ENCODE results near the gene FZD1. TPM values are rescaled to one million over a fixed set of nuclear protein-coding genes. Genes with fewer than 3 reads are reported as not detected.

FZD1 gene
- total and polyA plus RNA-seq, 4 donors, result 4.1 to 55.8 (median 11.7) TPM

DNA sequence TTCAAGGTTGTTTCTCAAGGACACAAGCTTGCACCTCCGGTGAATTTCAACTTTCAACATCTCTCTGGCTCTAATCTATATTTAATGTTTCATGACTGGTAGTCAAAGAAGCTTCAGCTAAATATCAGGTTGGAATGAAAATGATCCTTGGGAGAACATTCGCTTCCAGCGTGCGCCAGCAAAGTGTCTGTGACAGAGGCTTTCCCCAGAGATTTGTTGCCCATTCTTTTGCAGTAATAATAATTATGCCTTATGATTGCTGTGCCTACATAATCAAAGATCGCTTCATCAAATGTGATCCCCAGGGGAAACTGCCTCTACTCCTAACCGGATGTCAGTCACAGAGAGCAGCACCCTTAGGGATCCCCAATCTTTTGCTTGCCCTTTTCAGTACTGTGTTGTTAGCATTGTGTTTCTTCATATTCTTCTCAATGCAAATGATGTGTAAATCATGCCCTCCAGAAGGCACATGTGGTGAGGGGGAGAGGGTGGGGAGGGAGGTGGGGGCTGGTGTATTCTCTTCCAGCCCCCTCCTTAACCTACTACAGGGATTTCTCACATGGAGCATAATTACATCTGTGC, 30.5 kb downstream of the FZD1 start:
- 76 to 80% methylated on average over 6 of the region's 6 CpGs for WGBS, 2 donors
- ATAC-seq (ENCODE audit: insufficient read depth, low FRiP score) (no peak), DNase-seq (peak in 1 of 3 donors; percentile 28)
- Histone ChIP-seq H3K9ac (ENCODE audit: insufficient read depth in 1 of 2, low read length in 2 of 2) (no peak overlapping the region), H3K27ac (ENCODE audit: low read depth in 1 of 2, low read length in 1 of 2) (no peak overlapping the region), H3K4me1 (ENCODE audit: control insufficient read depth in 5 of 5, insufficient read depth in 5 of 5, low read length in 5 of 5) (peaks cover 0 to 12% (median 0%) of the 10 kb centered on the region in 5 donors), H3K36me3 (ENCODE audit: control insufficient read depth in 4 of 4, insufficient read depth in 4 of 4, low read length in 4 of 4) (no peaks in the 10 kb centered on the region), H3K9me3 (ENCODE audit: control insufficient read depth in 4 of 4, insufficient read depth in 3 of 4, low read length in 3 of 4) (no peaks in the 10 kb centered on the region), H3K4me3 (no peak overlapping the region), H3K27me3 (ENCODE audit: control insufficient read depth in 3 of 3, insufficient read depth in 3 of 3, low read length in 2 of 3) (no peaks in the 10 kb centered on the region)
- TF ChIP-seq, protein P1, sequence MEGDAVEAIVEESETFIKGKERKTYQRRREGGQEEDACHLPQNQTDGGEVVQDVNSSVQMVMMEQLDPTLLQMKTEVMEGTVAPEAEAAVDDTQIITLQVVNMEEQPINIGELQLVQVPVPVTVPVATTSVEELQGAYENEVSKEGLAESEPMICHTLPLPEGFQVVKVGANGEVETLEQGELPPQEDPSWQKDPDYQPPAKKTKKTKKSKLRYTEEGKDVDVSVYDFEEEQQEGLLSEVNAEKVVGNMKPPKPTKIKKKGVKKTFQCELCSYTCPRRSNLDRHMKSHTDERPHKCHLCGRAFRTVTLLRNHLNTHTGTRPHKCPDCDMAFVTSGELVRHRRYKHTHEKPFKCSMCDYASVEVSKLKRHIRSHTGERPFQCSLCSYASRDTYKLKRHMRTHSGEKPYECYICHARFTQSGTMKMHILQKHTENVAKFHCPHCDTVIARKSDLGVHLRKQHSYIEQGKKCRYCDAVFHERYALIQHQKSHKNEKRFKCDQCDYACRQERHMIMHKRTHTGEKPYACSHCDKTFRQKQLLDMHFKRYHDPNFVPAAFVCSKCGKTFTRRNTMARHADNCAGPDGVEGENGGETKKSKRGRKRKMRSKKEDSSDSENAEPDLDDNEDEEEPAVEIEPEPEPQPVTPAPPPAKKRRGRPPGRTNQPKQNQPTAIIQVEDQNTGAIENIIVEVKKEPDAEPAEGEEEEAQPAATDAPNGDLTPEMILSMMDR (IDR thresholded peaks at IDR 0.05; ENCODE audit: control extremely low read depth, extremely low read depth), result no peak

GRCh38 chr7:91295576-91295975, 31.3 kb downstream of the FZD1 start:
- ATAC-seq (ENCODE audit: insufficient read depth, low FRiP score) (no peak), DNase-seq (no peak)
- Histone ChIP-seq H3K27ac (ENCODE audit: low read depth in 1 of 2, low read length in 1 of 2) (no peak overlapping the region), H3K9me3 (ENCODE audit: control insufficient read depth in 4 of 4, insufficient read depth in 3 of 4, low read length in 3 of 4) (no peaks in the 10 kb centered on the region), H3K36me3 (ENCODE audit: control insufficient read depth in 4 of 4, insufficient read depth in 4 of 4, low read length in 4 of 4) (no peaks in the 10 kb centered on the region), H3K9ac (ENCODE audit: insufficient read depth in 1 of 2, low read length in 2 of 2) (no peak overlapping the region), H3K4me1 (ENCODE audit: control insufficient read depth in 5 of 5, insufficient read depth in 5 of 5, low read length in 5 of 5) (peaks cover 0 to 12% (median 0%) of the 10 kb centered on the region in 5 donors), H3K4me3 (no peak overlapping the region), H3K27me3 (ENCODE audit: control insufficient read depth in 3 of 3, insufficient read depth in 3 of 3, low read length in 2 of 3) (no peaks in the 10 kb centered on the region)
- TF ChIP-seq, protein P1 (IDR thresholded peaks at IDR 0.05; ENCODE audit: control extremely low read depth, extremely low read depth), result no peak
- WGBS, 2 donors, result 95 to 97% methylated on average over 3 of the region's 3 CpGs

GRCh38 chr7:91297939-91298338, 33.7 kb downstream of the FZD1 start:
- no peaks in the 10 kb centered on the region for H3K27me3 ChIP-seq (ENCODE audit: control insufficient read depth in 3 of 3, insufficient read depth in 3 of 3, low read length in 2 of 3)
- H3K27ac ChIP-seq (ENCODE audit: low read depth in 1 of 2, low read length in 1 of 2), result no peak overlapping the region
- ATAC-seq (ENCODE audit: insufficient read depth, low FRiP score) (no peak), DNase-seq (no peak)
- TF ChIP-seq, protein P1 (IDR thresholded peaks at IDR 0.05; ENCODE audit: control extremely low read depth, extremely low read depth), result no peak
- no peak overlapping the region for H3K4me3 ChIP-seq
- H3K36me3 ChIP-seq (ENCODE audit: control insufficient read depth in 4 of 4, insufficient read depth in 4 of 4, low read length in 4 of 4), result no peaks in the 10 kb centered on the region
- peaks cover 0 to 12% (median 0%) of the 10 kb centered on the region in 5 donors for H3K4me1 ChIP-seq (ENCODE audit: control insufficient read depth in 5 of 5, insufficient read depth in 5 of 5, low read length in 5 of 5)
- no peak overlapping the region for H3K9ac ChIP-seq (ENCODE audit: insufficient read depth in 1 of 2, low read length in 2 of 2)
- H3K9me3 ChIP-seq (ENCODE audit: control insufficient read depth in 4 of 4, insufficient read depth in 3 of 4, low read length in 3 of 4), result no peaks in the 10 kb centered on the region
- WGBS, 2 donors, result 87 to 97% methylated on average over 1 of the region's 1 CpG
